Prostate gland (tissue), 2 donors: ENCODE measurements around the gene SRP9.

Experiments
- POLR2A ChIP-seq: fragments of 450-650 bp; IDR thresholded peaks from one replicate; pipeline ENCODE4 v1.6.1; 2016; ENCODE audit warnings: antibody characterized with exemption, mild to moderate bottlenecking
- POLR2AphosphoS5 ChIP-seq: sonication (generic); formaldehyde crosslinking; IDR thresholded peaks from one replicate; pipeline ENCODE4 v1.6.1; 2017; ENCODE audit warnings: antibody characterized with exemption
- TF ChIP-seq, protein P1 (sequence below), 4 experiments: fragments of 200-600 bp in 2 of 4; fragments of 450-650 bp in 2 of 4; sonication (generic) in 2 of 4; IDR thresholded peaks; 1 replicate in 3 of 4; 2 replicates in 1 of 4; pipeline ENCODE4 v1.5.1; 2016 to 2019; ENCODE audit warnings: antibody characterized with exemption in 4 of 4, mild to moderate bottlenecking in 2 of 4, moderate library complexity in 2 of 4

DNA sequence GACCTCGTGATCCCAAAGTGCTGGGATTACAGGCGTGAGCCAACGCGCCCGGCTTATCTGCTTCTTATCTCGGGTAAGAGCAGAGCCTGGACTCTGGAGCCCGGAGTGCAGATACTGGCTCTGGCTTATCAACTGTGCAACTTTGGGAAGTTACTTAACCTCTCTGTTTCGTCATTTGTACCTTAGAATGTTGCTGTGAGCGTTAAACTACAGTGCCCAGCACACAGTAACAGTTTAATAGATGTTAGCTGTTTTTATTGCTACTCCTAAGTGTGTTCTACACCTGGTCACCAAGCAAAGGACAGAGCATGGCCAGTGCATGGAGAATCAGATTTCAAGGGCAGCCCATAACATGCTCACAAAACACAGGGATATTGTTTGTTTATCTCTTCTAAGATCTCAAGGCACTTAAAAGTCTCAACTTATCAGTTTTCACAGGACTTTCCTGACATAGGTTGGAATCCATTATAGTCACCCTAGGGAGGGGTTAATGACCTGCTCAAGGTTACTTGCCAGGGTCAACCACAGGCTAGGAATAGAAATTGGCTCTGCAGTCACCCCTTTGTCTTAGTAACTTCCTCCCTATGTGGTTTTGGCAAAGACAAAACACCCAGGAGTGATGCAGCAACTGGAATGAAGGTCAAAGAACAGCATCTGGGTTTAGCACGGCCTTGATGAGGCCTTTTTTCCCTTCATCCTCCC, 22.5 kb upstream of the SRP9 start:
- TF ChIP-seq, protein P1, sequence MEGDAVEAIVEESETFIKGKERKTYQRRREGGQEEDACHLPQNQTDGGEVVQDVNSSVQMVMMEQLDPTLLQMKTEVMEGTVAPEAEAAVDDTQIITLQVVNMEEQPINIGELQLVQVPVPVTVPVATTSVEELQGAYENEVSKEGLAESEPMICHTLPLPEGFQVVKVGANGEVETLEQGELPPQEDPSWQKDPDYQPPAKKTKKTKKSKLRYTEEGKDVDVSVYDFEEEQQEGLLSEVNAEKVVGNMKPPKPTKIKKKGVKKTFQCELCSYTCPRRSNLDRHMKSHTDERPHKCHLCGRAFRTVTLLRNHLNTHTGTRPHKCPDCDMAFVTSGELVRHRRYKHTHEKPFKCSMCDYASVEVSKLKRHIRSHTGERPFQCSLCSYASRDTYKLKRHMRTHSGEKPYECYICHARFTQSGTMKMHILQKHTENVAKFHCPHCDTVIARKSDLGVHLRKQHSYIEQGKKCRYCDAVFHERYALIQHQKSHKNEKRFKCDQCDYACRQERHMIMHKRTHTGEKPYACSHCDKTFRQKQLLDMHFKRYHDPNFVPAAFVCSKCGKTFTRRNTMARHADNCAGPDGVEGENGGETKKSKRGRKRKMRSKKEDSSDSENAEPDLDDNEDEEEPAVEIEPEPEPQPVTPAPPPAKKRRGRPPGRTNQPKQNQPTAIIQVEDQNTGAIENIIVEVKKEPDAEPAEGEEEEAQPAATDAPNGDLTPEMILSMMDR (IDR thresholded peaks at IDR 0.05), result no peak
- no peak for TF ChIP-seq POLR2A
- no peak for TF ChIP-seq POLR2AphosphoS5
